Endothelial cell of umbilical vein (primary cell): ENCODE measurements around the gene PSAP.

Source experiments
- CTCF ChIP-seq, 2 donors: IDR thresholded peaks; 1 replicate in 1 of 2; 2 replicates in 1 of 2; pipeline ENCODE4 v1.5.1; 2011; ENCODE audit warnings: low read length in 2 of 2, mild to moderate bottlenecking in 2 of 2, moderate library complexity in 2 of 2, control low read depth in 1 of 2, inconsistent platforms in 1 of 2, low read depth in 1 of 2; ENCODE audit not compliant: insufficient read depth in 1 of 2; ENCODE audit errors: extremely low read depth in 1 of 2
- EZH2 ChIP-seq: IDR thresholded peaks from 2 replicates; pipeline ENCODE4 v1.6.1; 2012; ENCODE audit warnings: borderline replicate concordance, low read depth, mild to moderate bottlenecking, moderate library complexity, low read length, inconsistent platforms; ENCODE audit not compliant: severe bottlenecking
- GATA2 ChIP-seq: IDR thresholded peaks from 2 replicates; pipeline ENCODE4 v1.7.0; 2011; ENCODE audit warnings: low read depth, mild to moderate bottlenecking, moderate library complexity, mixed read lengths, low read length; ENCODE audit not compliant: insufficient read length, insufficient read depth
- MAX ChIP-seq: IDR thresholded peaks from 2 replicates; pipeline ENCODE4 v1.6.1; 2011; ENCODE audit not compliant: insufficient read depth, insufficient read length
- POLR2A ChIP-seq: IDR thresholded peaks from 2 replicates; pipeline ENCODE4 v1.6.1; 2012; ENCODE audit warnings: low read depth, mild to moderate bottlenecking, control low read depth, low read length
- POLR2AphosphoS5 ChIP-seq: IDR thresholded peaks from 2 replicates; pipeline ENCODE4 v1.6.1; 2012; ENCODE audit warnings: low read depth, mild to moderate bottlenecking, control low read depth, low read length, moderate library complexity; ENCODE audit not compliant: insufficient read depth

- TF ChIP-seq POLR2A (no peak), CTCF (IDR thresholded peaks at IDR 0.05; ENCODE audit: extremely low read depth in 1 of 2, insufficient read depth in 1 of 2, low read depth in 1 of 2, low read length in 2 of 2) (no peak), MAX (no peak), GATA2 (no peak), POLR2AphosphoS5 (no peak), EZH2 (no peak)
These were observed 42.3 kb upstream of the PSAP start for GRCh38 chr10:71893258-71893815.
